T-cell (primary cell): ENCODE data around the gene MPHOSPH6. TPM values are rescaled to one million over a fixed set of nuclear protein-coding genes. Genes with fewer than 3 reads are reported as not detected.
"Not testable (repeated sequence)": the region's sequence is repeated elsewhere in the genome, so short reads cannot be mapped to it uniquely, and the experiment has no call there.

Source experiments
- ATAC-seq, 4 experiments: fragments of 200-7000 bp in 3 of 4; fragments of 150-1000 bp in 1 of 4; cut with Tn5 transposase; replicated peaks in 1 of 4; 1 replicate in 3 of 4; 2 replicates in 1 of 4; pipeline ENCODE4 v1.10.0; 2021; ENCODE audit warnings: moderate library complexity in 3 of 4, mild to moderate bottlenecking in 2 of 4, moderate number of reproducible peaks in 1 of 4
- CTCF ChIA-PET, 2 donors: fragments of 300-600 bp; sonication (Branson Sonifier 250); formaldehyde crosslinking; loops; one replicate each; lab custom pipeline; 2022; ENCODE audit warnings: antibody characterized with exemption in 2 of 2; lab: Charles Lee
- POLR2A ChIA-PET, 2 donors: fragments of 300-600 bp; sonication (Branson Sonifier 250); formaldehyde crosslinking; loops; one replicate each; lab custom pipeline; 2022; ENCODE audit warnings: antibody characterized with exemption in 2 of 2; lab: Charles Lee
- DNase-seq, 35 experiments: peaks; one replicate each; pipeline versions ENCODE4 v3.0.0 to v3.0.0-alpha.2; 2013 to 2023
- H3K27ac ChIP-seq: one replicate; pipeline ENCODE4 v1.5.1; 2013; ENCODE audit warnings: low read length
- H3K27me3 ChIP-seq, 2 experiments: replicated peaks in 1 of 2; 1 replicate in 1 of 2; 2 replicates in 1 of 2; pipeline versions ENCODE4 v1.6.1 to v1.7.0; 2013; ENCODE audit warnings: low read length in 1 of 2, mixed read lengths in 1 of 2; ENCODE audit not compliant: control insufficient read depth in 2 of 2, insufficient read depth in 2 of 2; ENCODE audit errors: extremely low read depth in 1 of 2
- H3K36me3 ChIP-seq, 2 donors: 1 replicate in 1 of 2; 2 replicates in 1 of 2; pipeline versions ENCODE4 v1.6.1 to v1.7.0; 2013; ENCODE audit warnings: low read length in 1 of 2; ENCODE audit not compliant: control insufficient read depth in 2 of 2, insufficient read depth in 1 of 2; ENCODE audit errors: extremely low read depth in 1 of 2
- H3K4me1 ChIP-seq, 2 experiments: 1 replicate in 1 of 2; 2 replicates in 1 of 2; pipeline versions ENCODE4 v1.6.1 to v1.7.0; 2013; ENCODE audit warnings: low read length in 2 of 2, mixed read lengths in 1 of 2; ENCODE audit not compliant: insufficient read depth in 2 of 2, control insufficient read depth in 1 of 2; ENCODE audit errors: extremely low read depth in 1 of 2
- H3K4me3 ChIP-seq, 2 donors: 1 replicate in 1 of 2; 2 replicates in 1 of 2; pipeline versions ENCODE4 v1.5.1 to v1.7.0; 2013; ENCODE audit warnings: mild to moderate bottlenecking in 2 of 2, low read length in 1 of 2, moderate library complexity in 1 of 2; ENCODE audit not compliant: control insufficient read depth in 1 of 2; ENCODE audit errors: extremely low read depth in 1 of 2
- H3K9me3 ChIP-seq: 2 replicates; pipeline ENCODE4 v1.7.0; 2013
- H3K27ac Mint-ChIP-seq, 2 donors: one replicate each; pipeline ENCODE4 v1.8.0; 2020 to 2021; ENCODE audit warnings: mild to moderate bottlenecking in 2 of 2, mixed read lengths in 2 of 2
- H3K27me3 Mint-ChIP-seq, 2 donors: one replicate each; pipeline ENCODE4 v1.8.0; 2021 to 2022; ENCODE audit warnings: mixed read lengths in 2 of 2
- H3K36me3 Mint-ChIP-seq: one replicate; pipeline ENCODE4 v1.8.0; 2021; ENCODE audit warnings: mixed read lengths
- H3K4me1 Mint-ChIP-seq, 3 donors: one replicate each; pipeline ENCODE4 v1.8.0; 2020 to 2022; ENCODE audit warnings: mixed read lengths in 3 of 3, mild to moderate bottlenecking in 1 of 3
- H3K4me3 Mint-ChIP-seq, 3 donors: one replicate each; pipeline ENCODE4 v1.8.0; 2020 to 2022; ENCODE audit warnings: mild to moderate bottlenecking in 3 of 3, mixed read lengths in 3 of 3, moderate library complexity in 3 of 3
- H3K9me3 Mint-ChIP-seq, 3 donors: one replicate each; pipeline ENCODE4 v1.8.0; 2020 to 2022; ENCODE audit warnings: mixed read lengths in 3 of 3
- WGBS: methylation state at CpG from one replicate; pipeline ENCODE4 v1.1.5; 2013; ENCODE audit warnings: missing lambda C conversion rate; ENCODE audit not compliant: insufficient coverage; 5-methylcytosine and 5-hydroxymethylcytosine counted together
- total RNA-seq, 35 experiments: library from RNA in 6 of 35; stranded (reverse) in 6 of 35; fragments of 120-200 nt in 1 of 35; gene quantifications; one replicate each; pipeline versions ENCODE4 v1.2.1 to v1.2.4 and lab custom pipeline; 2013 to 2026

The MPHOSPH6 gene
- total RNA-seq, 5 donors from 2014 or later (not counting 1 experiment from before 2014, with no cell fraction given): 12.0 to 28.9 (median 19.0) TPM

GRCh38 chr16:82149536-82149935, 20.5 kb downstream of the MPHOSPH6 start:
- Mint-ChIP-seq H3K27ac (no peak overlapping the region), H3K4me3 (no peak overlapping the region), H3K36me3 (peaks cover 69% of the 10 kb centered on the region), H3K9me3 (peaks cover 0 to 5% (median 4%) of the 10 kb centered on the region in 3 donors), H3K27me3 (no peaks in the 10 kb centered on the region), H3K4me1 (peaks cover 0 to 8% (median 4%) of the 10 kb centered on the region in 3 donors)
- H3K27ac ChIP-seq: no peak overlapping the region
- no peaks in the 10 kb centered on the region for H3K9me3 ChIP-seq
- DNase-seq: no peak
- ChIA-PET POLR2A (no interaction called here), CTCF (no interaction called here)
- no peak for ATAC-seq
- no CpG with 5 or more reads among the region's 2 CpGs for WGBS
- H3K27me3 ChIP-seq: no peaks in the 10 kb centered on the region
- H3K4me3 ChIP-seq: no peak overlapping the region
- peaks cover 9 to 38% of the 10 kb centered on the region in 2 donors for H3K36me3 ChIP-seq
- H3K4me1 ChIP-seq: no peaks in the 10 kb centered on the region

- no peaks in the 10 kb centered on the region for H3K9me3 ChIP-seq
- no CpG with 5 or more reads among the region's 5 CpGs for WGBS
- DNase-seq (no peak), ATAC-seq (no peak)
- H3K9me3 Mint-ChIP-seq: no peaks in the 10 kb centered on the region
- H3K36me3 ChIP-seq: peaks cover 9 to 30% of the 10 kb centered on the region in 2 donors
- H3K27ac Mint-ChIP-seq: no peak overlapping the region
- no peaks in the 10 kb centered on the region for H3K27me3 Mint-ChIP-seq
- no peaks in the 10 kb centered on the region for H3K27me3 ChIP-seq
- H3K4me1 ChIP-seq: no peaks in the 10 kb centered on the region
- H3K36me3 Mint-ChIP-seq: peaks cover 54% of the 10 kb centered on the region
- H3K4me3 ChIP-seq: no peak overlapping the region
- H3K4me3 Mint-ChIP-seq: no peak overlapping the region
- ChIA-PET CTCF (no interaction called here), POLR2A (no interaction called here)
- peaks cover 0 to 4% (median 1%) of the 10 kb centered on the region in 3 donors for H3K4me1 Mint-ChIP-seq
- no peak overlapping the region for H3K27ac ChIP-seq
Measured at GRCh38 chr16:82147546-82147945, 22.5 kb downstream of the MPHOSPH6 start.

GRCh38 chr16:82146957-82147356, 23.1 kb downstream of the MPHOSPH6 start:
- POLR2A ChIA-PET: no interaction called here
- CTCF ChIA-PET: no interaction called here
- Mint-ChIP-seq H3K36me3 (peaks cover 53% of the 10 kb centered on the region), H3K27ac (no peak overlapping the region), H3K4me1 (peaks cover 0 to 4% (median under 1%) of the 10 kb centered on the region in 3 donors), H3K9me3 (no peaks in the 10 kb centered on the region), H3K4me3 (no peak overlapping the region), H3K27me3 (no peaks in the 10 kb centered on the region)
- no peaks in the 10 kb centered on the region for H3K9me3 ChIP-seq
- no peak overlapping the region for H3K4me3 ChIP-seq
- H3K27me3 ChIP-seq: no peaks in the 10 kb centered on the region
- ATAC-seq (no peak), DNase-seq (no peak)
- H3K27ac ChIP-seq: no peak overlapping the region
- H3K4me1 ChIP-seq: no peaks in the 10 kb centered on the region
- WGBS: 80% methylated on average over 4 of the region's 5 CpGs
- H3K36me3 ChIP-seq: peaks cover 9 to 30% of the 10 kb centered on the region in 2 donors

- no peaks in the 10 kb centered on the region for H3K27me3 Mint-ChIP-seq
- no peak overlapping the region for H3K27ac ChIP-seq
- ChIA-PET CTCF (no interaction called here), POLR2A (no interaction called here)
- no CpG with 5 or more reads among the region's 3 CpGs for WGBS
- peaks cover 53% of the 10 kb centered on the region for H3K36me3 Mint-ChIP-seq
- DNase-seq (no peak), ATAC-seq (no peak)
- no peaks in the 10 kb centered on the region for H3K9me3 ChIP-seq
- no peak overlapping the region for H3K27ac Mint-ChIP-seq
- no peak overlapping the region for H3K4me3 Mint-ChIP-seq
- peaks cover 0 to 4% (median 0%) of the 10 kb centered on the region in 3 donors for H3K4me1 Mint-ChIP-seq
- H3K36me3 ChIP-seq: peaks cover 9 to 30% of the 10 kb centered on the region in 2 donors
- H3K4me3 ChIP-seq: no peak overlapping the region
- H3K27me3 ChIP-seq: no peaks in the 10 kb centered on the region
- no peaks in the 10 kb centered on the region for H3K4me1 ChIP-seq
- H3K9me3 Mint-ChIP-seq: no peaks in the 10 kb centered on the region
Measured at GRCh38 chr16:82146556-82146955, 23.5 kb downstream of the MPHOSPH6 start.

- H3K4me1 ChIP-seq, H3K27ac ChIP-seq, H3K27me3 ChIP-seq, DNase-seq, H3K27me3 Mint-ChIP-seq, H3K36me3 ChIP-seq, CTCF ChIA-PET, H3K9me3 ChIP-seq, ATAC-seq, POLR2A ChIA-PET, H3K4me3 ChIP-seq, H3K9me3 Mint-ChIP-seq: not testable (repeated sequence)
- Mint-ChIP-seq H3K4me1 (peaks cover 13 to 19% (median 15%) of the 10 kb centered on the region in 3 donors), H3K27ac (peak overlapping the region; percentile 7 to 73), H3K4me3 (peak overlapping the region; percentile 58 to 61 (median 60)), H3K36me3 (peaks cover 24% of the 10 kb centered on the region)
- 85% methylated on average over 11 of the region's 19 CpGs for WGBS
Measured at GRCh38 chr16:82139286-82139571, 30.8 kb downstream of the MPHOSPH6 start.

GRCh38 chr16:82138478-82139285, 31.3 kb downstream of the MPHOSPH6 start:
- Histone ChIP-seq H3K27me3 (no peaks in the 10 kb centered on the region), H3K27ac (no peak overlapping the region), H3K4me3 (no peak overlapping the region), H3K4me1 (peaks cover 2 to 11% of the 10 kb centered on the region in 2 experiments), H3K36me3 (peaks cover 0 to 4% of the 10 kb centered on the region in 2 donors), H3K9me3 (no peaks in the 10 kb centered on the region)
- Mint-ChIP-seq H3K9me3 (no peaks in the 10 kb centered on the region), H3K4me3 (peak overlapping the region; percentile 58 to 61 (median 60)), H3K27ac (peak overlapping the region; percentile 7 to 73), H3K27me3 (no peaks in the 10 kb centered on the region), H3K4me1 (peaks cover 18 to 25% (median 20%) of the 10 kb centered on the region in 3 donors), H3K36me3 (peaks cover 24% of the 10 kb centered on the region)
- DNase-seq (no peak), ATAC-seq (no peak)
- ChIA-PET POLR2A (interaction anchor here in 1 of 2 donors (0.6 kb wide), 1 partner anchor 29 kb away, joined by 3 read pairs; no protein-coding TSS in a partner anchor), CTCF (no interaction called here)
- 97% methylated on average over 10 of the region's 15 CpGs for WGBS
